IMR-90 (cell line): ENCODE measurements around the gene CCDC40. TPM values are rescaled to one million over a fixed set of nuclear protein-coding genes. Genes with fewer than 3 reads are reported as not detected.

Experiments
- ATAC-seq: fragments of 200-7000 bp; cut with Tn5 transposase; 2 replicates; pipeline ENCODE4 v1.9.1; 2020; ENCODE audit warnings: low read depth, mild to moderate bottlenecking, moderate library complexity
- BruUV-seq: library from RNA; stranded (reverse); fragments of 400-500 nt; replicated peaks from 2 replicates; lab custom pipeline; 2021; lab: Mats Ljungman, UMichigan
- CTCF ChIA-PET: fragments of 300-600 bp; formaldehyde crosslinking; extraction: SDS; loops from one replicate; lab custom pipeline; 2021; ENCODE audit warnings: antibody characterized with exemption; lab: Yijun Ruan, JAX
- POLR2A ChIA-PET: fragments of 300-600 bp; sonication (Branson Sonifier 250); formaldehyde crosslinking; loops from one replicate; lab custom pipeline; 2022; ENCODE audit warnings: antibody characterized with exemption; ENCODE audit not compliant: unreplicated experiment; lab: Charles Lee
- DNase-seq: peaks from one replicate; pipeline ENCODE4 v3.0.0; 2013
- H2AFZ ChIP-seq: replicated peaks from 2 replicates; pipeline ENCODE3; 2013; ENCODE audit warnings: low read length, mild to moderate bottlenecking; ENCODE audit not compliant: poor library complexity
- H2AK5ac ChIP-seq: 2 replicates; pipeline ENCODE4 v1.6.1; 2013; ENCODE audit warnings: low read depth, low read length, inconsistent platforms
- H2AK9ac ChIP-seq: replicated peaks from 2 replicates; pipeline ENCODE3; 2013; ENCODE audit warnings: mild to moderate bottlenecking, low read depth, low read length, moderate library complexity; ENCODE audit not compliant: poor library complexity
- H2BK120ac ChIP-seq: 2 replicates; pipeline ENCODE4 v1.6.1; 2013; ENCODE audit warnings: low read depth, low read length, inconsistent platforms
- H2BK15ac ChIP-seq: 3 replicates; pipeline ENCODE4 v1.6.1; 2013; ENCODE audit warnings: low read depth, low read length, inconsistent platforms
- H2BK20ac ChIP-seq: 2 replicates; pipeline ENCODE4 v1.6.1; 2013; ENCODE audit warnings: low read depth, mild to moderate bottlenecking, inconsistent platforms, low read length, moderate library complexity
- H2BK5ac ChIP-seq: 2 replicates; pipeline ENCODE4 v1.6.1; 2013; ENCODE audit warnings: mild to moderate bottlenecking, low read depth, low read length, inconsistent platforms; ENCODE audit not compliant: poor library complexity, severe bottlenecking
- H3K14ac ChIP-seq: replicated peaks from 2 replicates; pipeline ENCODE4 v1.6.1; 2013; ENCODE audit warnings: low read depth, low read length, inconsistent platforms
- H3K18ac ChIP-seq: 2 replicates; pipeline ENCODE4 v1.6.1; 2013; ENCODE audit warnings: low read depth, low read length, control low read depth
- H3K23ac ChIP-seq: 2 replicates; pipeline ENCODE4 v1.6.1; 2013; ENCODE audit warnings: low read depth, low read length, inconsistent platforms
- H3K27ac ChIP-seq: 2 replicates; pipeline ENCODE4 v1.5.1; 2013; ENCODE audit warnings: mild to moderate bottlenecking, control low read depth, low read length; ENCODE audit not compliant: insufficient read depth
- H3K27me3 ChIP-seq: 2 replicates; pipeline ENCODE4 v1.6.1; 2013; ENCODE audit warnings: low read length; ENCODE audit not compliant: control insufficient read depth, insufficient read depth
- H3K36me3 ChIP-seq: 2 replicates; pipeline ENCODE4 v1.6.1; 2013; ENCODE audit warnings: low read length, mixed read lengths; ENCODE audit not compliant: control insufficient read depth, insufficient read depth
- H3K4ac ChIP-seq: 2 replicates; pipeline ENCODE4 v1.6.1; 2013; ENCODE audit warnings: low read depth, low read length, inconsistent platforms
- H3K4me1 ChIP-seq: 2 replicates; pipeline ENCODE4 v1.6.1; 2013; ENCODE audit warnings: low read length, mixed read lengths; ENCODE audit not compliant: control insufficient read depth, insufficient read depth
- H3K4me2 ChIP-seq: 2 replicates; pipeline ENCODE4 v1.6.1; 2013; ENCODE audit warnings: low read depth, mild to moderate bottlenecking, control low read depth, low read length, moderate library complexity
- H3K4me3 ChIP-seq: 2 replicates; pipeline ENCODE4 v1.5.1; 2013; ENCODE audit warnings: low read depth, mild to moderate bottlenecking, control low read depth, low read length, moderate library complexity; ENCODE audit not compliant: insufficient read depth
- H3K56ac ChIP-seq: 2 replicates; pipeline ENCODE4 v1.6.1; 2013; ENCODE audit warnings: low read length, inconsistent platforms; ENCODE audit not compliant: insufficient read depth; ENCODE audit errors: extremely low read depth
- H3K79me1 ChIP-seq, 2 experiments: 2 replicates each; pipeline ENCODE4 v1.6.1; 2013; ENCODE audit warnings: low read length in 2 of 2, inconsistent platforms in 1 of 2, low read depth in 1 of 2
- H3K9ac ChIP-seq: 2 replicates; pipeline ENCODE4 v1.6.1; 2013; ENCODE audit warnings: low read depth, low read length, control low read depth
- H3K9me1 ChIP-seq: 2 replicates; pipeline ENCODE4 v1.6.1; 2013; ENCODE audit warnings: low read length, inconsistent platforms; ENCODE audit not compliant: insufficient read depth
- H3K9me3 ChIP-seq: 2 replicates; pipeline ENCODE4 v1.6.1; 2013; ENCODE audit warnings: low read length; ENCODE audit not compliant: control insufficient read depth, insufficient read depth
- H4K20me1 ChIP-seq: 2 replicates; pipeline ENCODE4 v1.6.1; 2013; ENCODE audit warnings: low read length, inconsistent platforms; ENCODE audit not compliant: insufficient read depth
- H4K5ac ChIP-seq: 2 replicates; pipeline ENCODE4 v1.6.1; 2013; ENCODE audit warnings: mild to moderate bottlenecking, low read depth, low read length, control low read depth
- H4K8ac ChIP-seq, 2 experiments: 2 replicates each; pipeline ENCODE4 v1.6.1; 2013; ENCODE audit warnings: low read depth in 2 of 2, low read length in 2 of 2, control low read depth in 1 of 2, inconsistent platforms in 1 of 2
- H4K91ac ChIP-seq: 2 replicates; pipeline ENCODE4 v1.6.1; 2013; ENCODE audit warnings: low read depth, low read length, inconsistent platforms; ENCODE audit not compliant: insufficient read depth
- CHD1 ChIP-seq: IDR thresholded peaks from 2 replicates; pipeline ENCODE4 v1.6.1; 2012; ENCODE audit warnings: low read depth, low read length, improper control_type of control experiment
- ELK1 ChIP-seq: fragments of 150-350 bp; IDR thresholded peaks from 2 replicates; pipeline ENCODE4 v1.6.1; 2016; ENCODE audit warnings: low read depth, mild to moderate bottlenecking, low read length, moderate library complexity, borderline replicate concordance
- whole genome bisulfite sequencing, 2 experiments: methylation state at CpG; one replicate each; pipeline versions ENCODE4 v1.1.5 to v1.1.7; 2013; ENCODE audit warnings: missing lambda C conversion rate in 2 of 2; ENCODE audit not compliant: insufficient read length in 1 of 2; ENCODE audit errors: extremely low coverage in 2 of 2; 5-methylcytosine and 5-hydroxymethylcytosine counted together
- dilution Hi-C: fragments of 300-500 bp; cut with HindIII; formaldehyde crosslinking; loops from one replicate; pipeline ENCODE4 v1.14.3; 2018; ENCODE audit warnings: low sequenced_read_pairs; ENCODE audit not compliant: unreplicated experiment
- in situ Hi-C: fragments of 300-500 bp; cut with MboI; formaldehyde crosslinking; loops from 3 replicates; pipeline ENCODE4 v1.14.3; 2019; ENCODE audit warnings: low sequenced_read_pairs, inconsistent platforms, mixed read lengths
- intact Hi-C: fragments of 100-400 bp; cut with micrococcal nuclease; formaldehyde crosslinking; loops from 2 replicates; pipeline ENCODE4 v1.10.0; 2022
- polyA plus RNA-seq, 3 experiments: library from polyadenylated mRNA; depleted of rRNA; stranded (reverse); fragments of >200 nt; gene quantifications; 2 replicates each; pipeline ENCODE4 v1.2.3, GENCODE V29; 2012; ENCODE audit warnings: low replicate concordance in 1 of 3
- total RNA-seq: library from RNA; depleted of rRNA; stranded (reverse); fragments of >200 nt; gene quantifications from 2 replicates; pipeline ENCODE4 v1.2.3, GENCODE V29; 2012

The CCDC40 gene
- total and polyA plus RNA-seq, 2 of the 4 experiments (the other 2 are of a cell fraction), result 0.90 to 4.7 TPM

- Histone ChIP-seq H3K79me1 (peaks cover 5 to 39% of the 10 kb centered on the region in 2 experiments; a peak in 3 of 4 replicates), H4K5ac (peak overlapping the region; percentile 63), H3K4me1 (peaks cover 34% of the 10 kb centered on the region), H3K9ac (peak overlapping the region; percentile 35; the same call in 1 of the 2 replicates), H2BK120ac (peak overlapping the region; percentile 96), H3K18ac (peak overlapping the region; percentile 81), H2AK5ac (peak overlapping the region; percentile 100), H3K27me3 (no peaks in the 10 kb centered on the region), H3K23ac (peak overlapping the region; percentile 91; the same call in 1 of the 2 replicates), H4K20me1 (peaks cover 6% of the 10 kb centered on the region), H2BK5ac (peak overlapping the region; percentile 57), H3K14ac (peak overlapping the region; percentile 97), H3K9me1 (peaks cover 21% of the 10 kb centered on the region), H2AK9ac (peak overlapping the region; percentile 96), H2AFZ (peak overlapping the region; percentile 77), H4K8ac (peak overlapping the region; percentile 73 to 96; a peak in 2 of 4 replicates), H3K56ac (peak overlapping the region; percentile 21; the same call in 1 of the 2 replicates), H4K91ac (peak overlapping the region; percentile 98), H2BK20ac (peak overlapping the region; percentile 99), H3K9me3 (no peaks in the 10 kb centered on the region), H3K36me3 (0 out of 2 replicates have a peak, but pooled peaks cover 2% of the 10 kb centered on the region), H2BK15ac (peak overlapping the region; percentile 99; the same call in 2 of the 3 replicates), H3K4ac (peak overlapping the region; percentile 99), H3K4me2 (peak overlapping the region; percentile 78), H3K4me3 (peak overlapping the region; percentile 9; the same call in 1 of the 2 replicates), H3K27ac (peak overlapping the region; percentile 61)
- DNase-seq, result peak; percentile 38
- BruUV-seq, result no TSS peak
- POLR2A ChIA-PET, result interaction anchor here (0.6 kb wide), 1 partner anchor 19 kb away, joined by 6 read pairs; no protein-coding TSS in a partner anchor
- TF ChIP-seq ELK1 (no peak), CHD1 (no peak)
- peak; percentile 27 for ATAC-seq
- in situ Hi-C loops (no loop called here), intact Hi-C loops (loop anchor here (1.0 to 5.0 kb wide), 4 partner anchors 153 to 600 kb away; partner anchors contain the start of gene CBX4), dilution Hi-C loops (no loop called here)
- CTCF ChIA-PET, result interaction anchor here (0.6 to 0.9 kb wide), 2 partner anchors 162 to 174 kb away, joined by 3 read pairs; no protein-coding TSS in a partner anchor
- 6% methylated on average over 30 of the region's 44 CpGs; no CpG with 5 or more reads in 1 of the 2 experiments for WGBS, 2 experiments
Measured at GRCh38 chr17:79991924-79992648, 44.4 kb upstream of the CCDC40 start.
